OCI-LY3 (cell line): ENCODE data around the gene NUP133.

Experiments used
- EZH2phosphoT487 ChIP-seq: fragments of 200-600 bp; shearing (Covaris generic); IDR thresholded peaks from 2 replicates; pipeline ENCODE4 v1.6.1; 2018; ENCODE audit warnings: antibody characterized with exemption, mixed run types, low read depth
- TF ChIP-seq, protein P1 (sequence below): fragments of 200-600, 300-600 bp; sonication (generic); IDR thresholded peaks from 2 replicates; pipeline ENCODE4 v1.5.1; 2014; ENCODE audit warnings: antibody characterized with exemption, low read length, low read depth

DNA sequence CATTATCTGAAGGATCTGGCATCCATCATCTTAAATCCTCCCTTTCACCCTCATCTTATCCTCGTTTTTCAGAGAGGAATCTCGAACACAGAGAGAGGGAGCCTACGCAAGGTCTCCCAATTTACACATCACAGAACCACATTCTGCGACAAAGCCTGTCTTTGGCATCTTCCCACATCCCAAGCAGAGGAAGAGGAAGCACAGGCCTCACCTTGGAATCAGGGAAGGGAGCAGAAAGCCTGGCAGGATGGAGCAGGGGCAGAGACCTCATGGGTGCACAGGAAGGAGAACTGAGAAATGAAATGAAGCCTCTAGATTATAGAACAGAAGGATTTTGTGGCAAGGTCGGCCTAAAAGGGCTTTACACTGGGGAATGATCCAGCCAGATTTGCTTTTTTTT, 44.6 kb upstream of the NUP133 start:
- TF ChIP-seq, protein P1, sequence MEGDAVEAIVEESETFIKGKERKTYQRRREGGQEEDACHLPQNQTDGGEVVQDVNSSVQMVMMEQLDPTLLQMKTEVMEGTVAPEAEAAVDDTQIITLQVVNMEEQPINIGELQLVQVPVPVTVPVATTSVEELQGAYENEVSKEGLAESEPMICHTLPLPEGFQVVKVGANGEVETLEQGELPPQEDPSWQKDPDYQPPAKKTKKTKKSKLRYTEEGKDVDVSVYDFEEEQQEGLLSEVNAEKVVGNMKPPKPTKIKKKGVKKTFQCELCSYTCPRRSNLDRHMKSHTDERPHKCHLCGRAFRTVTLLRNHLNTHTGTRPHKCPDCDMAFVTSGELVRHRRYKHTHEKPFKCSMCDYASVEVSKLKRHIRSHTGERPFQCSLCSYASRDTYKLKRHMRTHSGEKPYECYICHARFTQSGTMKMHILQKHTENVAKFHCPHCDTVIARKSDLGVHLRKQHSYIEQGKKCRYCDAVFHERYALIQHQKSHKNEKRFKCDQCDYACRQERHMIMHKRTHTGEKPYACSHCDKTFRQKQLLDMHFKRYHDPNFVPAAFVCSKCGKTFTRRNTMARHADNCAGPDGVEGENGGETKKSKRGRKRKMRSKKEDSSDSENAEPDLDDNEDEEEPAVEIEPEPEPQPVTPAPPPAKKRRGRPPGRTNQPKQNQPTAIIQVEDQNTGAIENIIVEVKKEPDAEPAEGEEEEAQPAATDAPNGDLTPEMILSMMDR: no peak
- no peak for TF ChIP-seq EZH2phosphoT487
